Skeletal muscle tissue (tissue), 4 donors: Measurements from ENCODE around the gene HEBP1. TPM values are rescaled to one million over a fixed set of nuclear protein-coding genes. Genes with fewer than 3 reads are reported as not detected.

ENCODE experiments used
- H3K27ac ChIP-seq: one replicate; pipeline ENCODE4 v1.7.0; 2013; ENCODE audit warnings: mild to moderate bottlenecking, low read depth, low read length, inconsistent platforms
- H3K27me3 ChIP-seq, 3 donors: one replicate each; pipeline ENCODE4 v1.7.0; 2013; ENCODE audit warnings: low read length in 3 of 3; ENCODE audit not compliant: control insufficient read depth in 3 of 3, insufficient read depth in 3 of 3
- H3K36me3 ChIP-seq, 3 donors: one replicate each; pipeline ENCODE4 v1.7.0; 2013; ENCODE audit warnings: low read length in 3 of 3; ENCODE audit not compliant: control insufficient read depth in 3 of 3, insufficient read depth in 3 of 3
- H3K4me1 ChIP-seq, 3 donors: one replicate each; pipeline ENCODE4 v1.7.0; 2013; ENCODE audit warnings: low read length in 3 of 3, mild to moderate bottlenecking in 3 of 3; ENCODE audit not compliant: control insufficient read depth in 3 of 3, insufficient read depth in 3 of 3
- H3K4me3 ChIP-seq, 3 donors: one replicate each; pipeline ENCODE4 v1.7.0; 2013; ENCODE audit warnings: low read length in 3 of 3
- H3K9ac ChIP-seq, 3 donors: one replicate each; pipeline ENCODE4 v1.7.0; 2013; ENCODE audit warnings: low read length in 3 of 3, mild to moderate bottlenecking in 3 of 3, moderate library complexity in 2 of 3, low read depth in 1 of 3
- H3K9me3 ChIP-seq, 3 donors: one replicate each; pipeline ENCODE4 v1.7.0; 2013; ENCODE audit warnings: low read length in 3 of 3; ENCODE audit not compliant: control insufficient read depth in 3 of 3
- total RNA-seq: library from RNA; depleted of rRNA; stranded (reverse); fragments of >200 nt; gene quantifications from one replicate; pipeline ENCODE4 v1.2.3, GENCODE V29; 2014
- donor health status: Osteomylitis.

HEBP1 gene
- total RNA-seq, 1 donor from 2014 or later = 16.2 TPM

- Histone ChIP-seq H3K9ac (no peak overlapping the region), H3K27me3 (no peaks in the 10 kb centered on the region), H3K9me3 (no peaks in the 10 kb centered on the region), H3K27ac (no peak overlapping the region), H3K4me3 (no peak overlapping the region), H3K36me3 (peaks cover 0 to 4% (median 0%) of the 10 kb centered on the region in 3 donors), H3K4me1 (no peaks in the 10 kb centered on the region)
Observed at GRCh38 chr12:12960639-12961209, 39.3 kb downstream of the HEBP1 start.

GRCh38 chr12:12958886-12959285 is 41.2 kb downstream of the HEBP1 start:
- Histone ChIP-seq H3K9me3 (no peaks in the 10 kb centered on the region), H3K9ac (no peak overlapping the region), H3K27me3 (no peaks in the 10 kb centered on the region), H3K27ac (no peak overlapping the region), H3K36me3 (no peaks in the 10 kb centered on the region), H3K4me3 (no peak overlapping the region), H3K4me1 (no peaks in the 10 kb centered on the region)

DNA sequence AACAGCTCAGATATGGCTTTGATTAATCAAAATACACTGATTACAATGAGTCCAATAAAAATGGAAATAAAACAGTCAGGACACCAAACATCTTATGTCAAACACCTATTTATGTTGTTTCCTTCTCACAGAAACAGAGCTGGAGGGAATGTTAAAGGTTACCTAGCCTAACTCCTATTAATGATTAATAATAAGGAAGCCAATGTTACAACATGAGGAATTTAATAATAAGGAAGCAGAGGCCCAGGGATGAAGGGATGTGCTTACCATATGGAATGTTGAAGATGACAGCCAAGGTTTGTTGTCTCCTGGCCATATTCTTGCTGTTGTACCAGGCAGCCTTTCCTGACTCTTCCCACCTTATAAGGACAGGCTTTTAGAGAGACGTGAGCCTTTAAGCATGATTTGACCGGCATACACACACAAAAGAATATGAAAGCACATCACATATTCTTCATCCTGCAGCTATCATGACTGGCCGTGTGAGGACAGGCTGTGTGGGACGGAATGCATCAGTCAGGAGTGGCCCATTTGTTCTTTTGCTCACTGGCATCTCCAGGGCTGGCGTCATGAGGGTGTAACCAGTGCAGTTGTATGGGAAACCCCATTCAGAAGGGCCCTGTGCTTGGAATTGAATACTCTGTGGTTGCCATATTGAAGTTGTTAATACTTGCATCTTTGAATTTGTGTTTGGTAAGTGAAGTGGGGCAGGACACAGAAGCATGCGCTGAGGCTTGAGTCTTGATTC is 45.0 kb downstream of the HEBP1 start:
- Histone ChIP-seq H3K36me3 (no peaks in the 10 kb centered on the region), H3K9ac (no peak overlapping the region), H3K27ac (no peak overlapping the region), H3K4me3 (no peak overlapping the region), H3K9me3 (no peaks in the 10 kb centered on the region), H3K27me3 (no peaks in the 10 kb centered on the region), H3K4me1 (no peaks in the 10 kb centered on the region)

DNA sequence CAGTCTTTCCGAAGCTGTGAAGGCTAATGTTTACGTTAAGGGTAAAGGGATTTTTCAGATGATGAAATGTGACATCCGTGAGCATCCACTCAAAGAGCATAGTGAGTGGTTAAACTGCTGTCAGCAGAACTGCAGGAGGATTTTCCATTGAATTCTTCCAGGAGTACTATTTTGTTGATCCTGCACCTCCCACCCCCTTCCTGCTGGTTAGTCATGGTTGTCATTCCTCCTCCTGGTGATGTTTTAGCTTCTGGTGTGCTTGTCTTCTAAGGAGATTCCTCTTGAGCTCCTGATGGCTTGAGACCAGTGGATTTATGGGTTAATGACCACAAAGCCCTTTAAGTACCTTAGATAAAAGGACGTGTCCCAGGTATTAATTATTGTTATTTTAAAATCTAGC is 45.7 kb downstream of the HEBP1 start:
- H3K4me1 ChIP-seq = no peaks in the 10 kb centered on the region

DNA sequence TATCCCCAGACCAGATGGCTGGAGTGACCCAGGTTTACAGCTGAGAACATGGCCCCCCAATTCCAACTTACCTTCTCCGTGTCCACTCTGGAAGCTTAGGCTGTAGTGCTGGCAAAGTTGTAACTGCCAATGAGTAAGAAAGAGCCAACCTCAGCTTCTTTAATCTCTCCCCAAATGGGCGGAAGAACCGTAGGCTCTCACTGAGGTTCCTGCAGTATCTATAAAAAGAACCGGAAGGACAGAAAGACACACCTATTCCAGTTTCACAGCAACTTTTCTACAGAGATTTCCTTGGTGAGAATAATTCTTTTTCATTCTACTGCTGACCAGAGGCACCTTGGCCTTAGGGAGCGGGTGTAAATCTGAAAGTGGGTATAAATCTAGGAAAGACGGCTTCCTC is 48.0 kb downstream of the HEBP1 start, which contains the start of gene GPRC5D:
GPRC5D (minus strand) TSS at position 135 of the 400 bp plus-strand sequence. CDS start 1,786 bp downstream, outside the sequence.
- Histone ChIP-seq H3K27ac (no peak within 1 kb of the TSS), H3K4me3 (no peak within 1 kb of the TSS), H3K27me3 (no peaks in the 10 kb centered on the region), H3K36me3 (no peaks in the 10 kb centered on the region), H3K4me1 (no peaks in the 10 kb centered on the region), H3K9ac (no peak within 1 kb of the TSS), H3K9me3 (no peaks in the 10 kb centered on the region)

More for the DNA sequence above, 45.7 kb downstream of the HEBP1 start:
- no peaks in the 10 kb centered on the region for H3K36me3 ChIP-seq
- H3K9me3 ChIP-seq = no peaks in the 10 kb centered on the region
- no peak overlapping the region for H3K27ac ChIP-seq
- H3K27me3 ChIP-seq = no peaks in the 10 kb centered on the region
- no peak overlapping the region for H3K4me3 ChIP-seq
- H3K9ac ChIP-seq = no peak overlapping the region

DNA sequence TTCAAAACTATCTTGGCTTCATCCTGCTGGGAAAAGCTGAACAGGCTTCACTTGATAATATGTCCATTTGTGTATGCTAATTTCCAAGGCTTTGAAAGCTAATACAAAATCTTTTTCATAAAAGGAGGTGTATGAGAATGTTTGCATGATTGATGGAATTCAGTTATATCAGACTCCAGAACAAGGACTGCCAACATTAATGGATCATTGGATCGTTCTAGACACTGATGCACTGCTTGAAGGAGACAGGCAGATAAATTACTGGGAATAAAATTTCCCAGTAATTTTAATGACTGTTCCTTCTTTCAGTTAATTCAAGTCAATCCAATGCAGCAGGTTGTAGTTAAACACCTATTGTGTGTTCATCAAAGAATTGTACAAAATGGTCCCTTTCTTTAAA is 48.6 kb downstream of the HEBP1 start:
- H3K27ac ChIP-seq = no peak overlapping the region
- H3K36me3 ChIP-seq = no peaks in the 10 kb centered on the region
- H3K9me3 ChIP-seq = no peaks in the 10 kb centered on the region
- no peaks in the 10 kb centered on the region for H3K27me3 ChIP-seq
- H3K4me3 ChIP-seq = no peak overlapping the region
- H3K9ac ChIP-seq = no peak overlapping the region
- H3K4me1 ChIP-seq = no peaks in the 10 kb centered on the region

- Histone ChIP-seq H3K4me1 (no peaks in the 10 kb centered on the region), H3K4me3 (no peak overlapping the region), H3K9ac (no peak overlapping the region), H3K36me3 (no peaks in the 10 kb centered on the region), H3K27me3 (no peaks in the 10 kb centered on the region), H3K27ac (no peak overlapping the region), H3K9me3 (no peaks in the 10 kb centered on the region)
Observed at GRCh38 chr12:12947902-12948301, 52.2 kb downstream of the HEBP1 start.

GRCh38 chr12:12946686-12947355 is 53.2 kb downstream of the HEBP1 start:
- Histone ChIP-seq H3K9me3 (no peaks in the 10 kb centered on the region), H3K36me3 (no peaks in the 10 kb centered on the region), H3K4me3 (no peak overlapping the region), H3K27ac (no peak overlapping the region), H3K27me3 (no peaks in the 10 kb centered on the region), H3K9ac (no peak overlapping the region), H3K4me1 (no peaks in the 10 kb centered on the region)

DNA sequence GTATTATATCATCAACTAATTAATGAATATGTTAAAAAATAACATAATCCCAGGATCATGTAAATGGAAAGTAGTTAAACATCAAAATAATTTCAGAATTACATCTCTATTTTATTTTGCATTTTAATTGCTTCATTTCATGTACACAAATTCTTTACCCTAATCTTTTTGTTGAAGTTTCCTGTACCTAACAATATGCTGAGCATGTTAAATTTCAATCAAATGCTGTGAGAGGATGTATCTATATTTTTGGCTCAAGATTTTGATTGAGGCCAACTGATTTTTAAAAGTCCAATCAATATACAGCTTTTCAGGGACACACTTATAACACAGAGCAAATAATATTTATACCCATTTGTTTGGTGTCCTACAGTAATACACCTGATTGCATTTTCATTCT is 54.5 kb downstream of the HEBP1 start:
- Histone ChIP-seq H3K9ac (no peak overlapping the region), H3K27me3 (no peaks in the 10 kb centered on the region), H3K4me1 (no peaks in the 10 kb centered on the region), H3K4me3 (no peak overlapping the region), H3K27ac (no peak overlapping the region), H3K36me3 (no peaks in the 10 kb centered on the region), H3K9me3 (no peaks in the 10 kb centered on the region)

DNA sequence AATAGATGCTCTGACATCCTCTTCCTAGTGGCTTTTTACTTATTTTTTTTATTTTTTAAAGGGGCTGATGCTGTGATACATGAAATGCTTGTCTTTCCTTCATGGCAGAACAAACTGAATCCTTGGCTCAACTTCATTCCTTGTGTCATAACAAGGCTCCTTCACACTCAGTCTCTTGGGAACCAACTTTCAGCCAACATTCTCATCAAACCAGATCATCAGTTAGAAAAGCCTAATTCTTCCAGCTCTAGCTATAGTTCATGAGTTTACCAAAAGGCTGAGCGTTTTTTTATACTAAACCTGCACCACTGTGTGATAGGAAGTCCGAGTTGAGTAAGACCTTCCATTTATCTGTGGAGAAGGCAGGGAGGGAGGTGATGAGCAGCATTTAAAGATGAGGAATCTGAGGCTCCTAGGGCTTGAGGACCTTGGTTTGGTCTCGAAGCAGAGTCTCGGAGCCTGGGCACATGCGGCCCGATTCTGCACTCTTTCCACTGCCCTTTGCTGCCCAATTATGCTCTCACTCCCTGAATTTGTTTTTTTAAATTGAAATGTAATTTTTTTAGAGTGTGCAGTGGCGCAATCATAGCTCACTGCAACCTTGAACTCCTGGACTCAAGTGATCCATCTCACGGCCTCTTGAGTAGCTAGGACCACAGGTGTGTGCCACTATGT is 56.3 kb downstream of the HEBP1 start:
- Histone ChIP-seq H3K36me3 (no peaks in the 10 kb centered on the region), H3K9ac (no peak overlapping the region), H3K9me3 (no peaks in the 10 kb centered on the region), H3K4me3 (no peak overlapping the region), H3K4me1 (no peaks in the 10 kb centered on the region), H3K27ac (no peak overlapping the region), H3K27me3 (no peaks in the 10 kb centered on the region)
